ENCODE results near the gene TANC1.

The TANC1 gene

DNA sequence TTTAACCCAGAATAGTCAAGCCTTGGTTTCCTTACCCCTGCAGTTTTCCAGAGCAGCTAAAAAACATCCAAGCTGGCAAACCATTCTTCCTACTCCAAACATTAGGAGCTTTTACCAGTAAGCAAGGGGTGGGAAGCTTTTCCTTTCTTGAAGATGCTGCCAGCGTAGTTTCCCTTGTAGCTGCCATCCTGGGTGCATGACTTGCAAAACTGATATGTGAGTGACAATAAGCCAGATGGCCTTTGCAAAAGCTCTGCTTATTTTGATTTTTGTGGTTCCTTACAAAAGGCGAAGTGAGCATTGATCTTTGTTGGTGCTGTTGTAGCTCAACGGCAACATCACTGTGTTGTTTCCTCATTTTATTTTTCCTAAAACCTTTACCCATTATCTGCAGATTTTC, 179.2 kb downstream of the TANC1 start:
- DNase-seq = peak; percentile 76

DNA sequence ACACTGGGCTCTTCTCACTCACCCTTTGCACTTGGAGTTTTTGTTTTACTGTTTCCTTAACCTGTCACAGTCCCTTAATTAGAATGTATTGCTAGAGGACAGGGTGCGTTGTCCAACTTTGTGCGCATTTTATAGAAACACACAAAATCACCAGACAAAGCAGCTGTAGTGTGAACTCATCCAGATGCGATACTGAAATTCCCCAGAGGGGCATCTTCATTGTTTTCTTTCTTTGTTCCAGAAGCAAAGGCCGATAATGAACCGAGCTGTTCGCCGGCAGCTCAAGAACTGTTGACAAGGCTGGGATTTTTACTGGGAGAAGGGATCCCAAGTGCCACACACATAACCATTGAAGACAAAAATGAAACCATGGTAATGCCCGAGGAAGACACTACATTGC, 180.5 kb downstream of the TANC1 start:
- no peak for DNase-seq

DNA sequence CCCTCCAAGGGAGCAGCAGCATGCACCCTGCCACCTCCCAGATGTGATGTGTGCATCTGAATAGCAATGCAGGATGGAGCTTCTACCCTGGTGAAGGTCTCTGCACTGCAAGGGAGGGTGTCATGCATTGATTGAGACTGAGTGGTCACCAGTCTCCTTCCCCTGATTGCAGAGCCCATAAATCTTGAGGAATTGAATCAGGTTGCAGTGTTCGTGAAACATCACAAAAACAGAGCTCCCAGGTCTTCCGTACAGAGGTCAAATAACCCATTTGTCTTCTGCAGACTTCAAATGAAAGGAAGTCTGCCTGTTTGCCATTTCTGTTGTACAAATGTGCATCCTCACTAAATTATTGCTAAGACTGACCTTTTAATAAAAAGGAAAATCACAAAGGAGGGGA, 181.3 kb downstream of the TANC1 start:
- DNase-seq = no peak

DNA sequence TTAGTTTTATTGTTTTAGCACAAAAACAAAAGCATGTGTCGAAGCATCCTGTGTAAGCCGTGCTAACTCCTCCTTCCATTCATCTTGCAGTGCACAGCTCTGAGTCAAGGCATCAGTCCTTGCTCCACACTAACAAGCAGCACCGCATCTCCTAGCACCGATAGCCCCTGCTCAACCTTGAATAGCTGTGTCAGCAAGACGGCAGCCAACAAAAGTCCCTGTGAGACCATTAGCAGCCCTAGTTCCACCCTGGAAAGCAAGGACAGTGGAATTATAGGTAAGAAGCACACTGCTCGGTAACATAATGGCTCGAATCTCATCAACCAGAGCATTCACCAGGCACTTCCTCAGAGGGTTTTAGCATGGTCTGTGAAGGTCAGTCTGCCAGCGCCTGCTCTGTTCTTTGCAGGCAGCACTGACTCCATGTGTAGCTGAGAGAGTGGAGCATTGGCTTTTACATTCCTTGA, 181.9 kb downstream of the TANC1 start:
- no peak for DNase-seq

DNA sequence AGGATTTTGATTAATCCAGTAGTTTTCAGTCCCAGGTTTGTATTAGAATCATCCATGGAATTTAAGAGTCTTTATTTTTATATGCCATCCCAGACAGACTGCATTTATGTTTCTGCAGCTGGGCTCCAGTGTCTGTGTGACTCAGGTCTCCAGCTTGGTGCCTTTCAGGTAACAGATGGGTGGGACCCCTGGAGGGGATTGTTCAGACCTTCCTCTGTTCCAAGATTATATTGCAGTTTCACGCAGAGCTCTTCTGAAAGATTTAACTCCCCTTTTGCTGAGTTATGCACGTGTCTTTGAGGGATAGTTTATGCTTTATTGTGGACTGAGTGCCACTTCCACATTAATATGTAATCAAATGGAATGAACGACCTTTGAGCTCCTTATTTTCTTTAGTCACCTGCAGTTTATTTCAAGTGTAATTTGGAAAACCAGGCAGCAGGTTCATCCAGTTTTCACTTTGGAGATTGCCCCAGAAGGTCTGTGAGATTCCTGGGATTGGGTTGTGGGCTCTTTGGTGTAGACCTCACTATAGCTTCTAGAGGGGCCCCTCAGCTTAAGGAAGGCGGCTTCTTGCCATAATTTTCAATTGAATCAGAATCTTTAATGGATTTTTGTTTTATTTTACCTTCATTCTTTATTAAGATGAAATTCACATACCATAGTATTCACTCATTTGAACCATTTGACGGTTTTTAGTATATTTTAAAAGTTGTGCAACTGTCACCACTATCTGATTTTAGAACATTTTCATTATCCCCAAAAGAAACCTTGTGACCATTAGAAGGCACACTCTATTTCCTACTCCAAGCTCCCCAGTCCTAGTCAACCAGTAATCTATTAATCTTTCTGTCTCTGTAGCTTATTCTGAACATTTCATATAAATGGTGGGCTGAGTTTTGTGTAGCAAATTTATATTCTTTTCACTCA, 183.0 kb downstream of the TANC1 start:
- DNase-seq = peak; percentile 51

DNA sequence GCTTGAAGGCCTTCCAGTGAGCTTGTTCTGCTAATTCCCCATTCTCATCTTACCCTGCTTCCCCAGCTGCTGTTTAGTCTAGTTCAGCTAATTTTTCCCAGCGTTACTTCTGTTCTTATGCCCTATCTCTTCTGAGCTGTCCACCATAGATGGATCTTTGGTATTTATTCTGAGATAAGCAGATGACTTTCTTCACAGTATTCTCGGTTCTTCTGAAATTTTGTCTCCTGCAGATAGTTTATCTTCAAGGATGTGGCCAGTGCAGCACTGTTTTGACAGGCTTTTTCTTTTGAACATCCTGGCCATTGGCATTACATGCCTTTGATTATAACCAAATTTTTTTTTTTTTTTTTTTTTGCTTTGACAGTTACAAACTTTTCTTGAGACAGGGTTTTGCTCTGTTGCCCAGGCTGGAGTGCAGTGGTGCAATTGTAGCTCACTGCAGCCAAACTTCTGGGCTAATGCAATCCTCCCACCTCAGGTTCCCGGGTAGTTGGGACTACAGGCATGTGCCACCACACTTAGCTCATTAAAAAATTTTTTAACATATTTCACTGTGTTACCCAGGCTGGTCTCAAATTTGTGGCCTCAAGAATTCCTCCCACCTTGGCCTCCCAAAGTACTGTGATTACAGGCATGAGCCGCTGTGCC, 183.8 kb downstream of the TANC1 start:
- peak; percentile 95 for DNase-seq

DNA sequence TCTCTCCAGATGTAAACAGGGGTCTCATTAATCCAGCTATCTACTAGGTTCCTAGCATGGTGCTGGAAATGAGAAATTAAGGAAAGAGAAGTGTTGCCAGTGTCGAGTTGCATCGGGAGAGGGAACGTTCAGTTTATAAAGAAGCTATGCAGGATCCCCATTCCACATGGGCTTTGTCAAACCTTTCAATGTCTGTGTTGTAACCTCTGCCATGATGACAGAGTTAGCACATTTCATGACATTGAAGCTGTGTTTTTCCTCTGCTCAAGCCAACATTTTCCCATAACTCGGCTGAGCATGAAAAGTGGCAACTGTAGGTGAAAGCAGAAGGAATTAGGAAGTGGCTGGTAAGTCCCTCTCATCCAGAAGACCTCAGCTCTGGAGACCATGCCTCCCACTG, 184.6 kb downstream of the TANC1 start:
- DNase-seq = no peak

DNA sequence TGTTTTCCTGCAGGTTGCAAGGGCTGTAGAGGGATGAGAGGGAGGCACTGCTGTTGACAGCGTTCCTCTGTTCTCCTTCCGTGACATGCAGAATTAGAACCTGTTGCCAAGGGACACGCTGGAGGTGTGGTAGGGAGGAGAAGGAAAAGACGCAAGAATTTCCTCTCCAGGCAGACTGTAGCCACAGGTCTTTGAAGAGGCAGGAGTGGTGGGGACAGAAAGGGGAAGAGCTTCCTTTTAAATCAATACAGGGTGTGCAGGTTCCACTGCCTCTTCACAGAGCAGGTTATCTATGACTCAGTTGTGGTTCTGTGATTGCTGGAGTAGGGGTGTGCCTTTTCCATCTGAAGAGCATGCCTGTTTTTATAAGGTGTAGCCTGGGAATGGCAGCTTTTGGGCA, 185.0 kb downstream of the TANC1 start:
- no peak for DNase-seq

DNA sequence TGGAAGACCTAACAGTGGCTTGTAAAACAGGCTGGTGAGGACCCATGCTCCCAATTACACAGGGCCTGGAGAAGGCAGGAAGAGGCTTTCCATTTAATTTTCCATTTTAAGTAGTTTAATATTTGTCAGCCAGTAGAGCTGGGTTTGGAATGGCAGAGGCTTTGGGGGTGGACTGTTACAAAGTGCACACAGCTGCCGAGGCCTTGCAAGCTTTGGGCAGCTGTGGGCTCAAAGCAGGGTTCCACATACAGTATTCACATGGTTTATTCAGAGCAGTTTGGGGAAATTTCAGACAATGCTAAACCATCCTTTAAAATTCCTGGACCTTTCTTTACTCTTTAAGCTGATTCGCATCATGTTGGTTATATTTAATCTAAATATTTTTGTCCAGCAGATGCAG, 185.5 kb downstream of the TANC1 start:
- no peak for DNase-seq

DNA sequence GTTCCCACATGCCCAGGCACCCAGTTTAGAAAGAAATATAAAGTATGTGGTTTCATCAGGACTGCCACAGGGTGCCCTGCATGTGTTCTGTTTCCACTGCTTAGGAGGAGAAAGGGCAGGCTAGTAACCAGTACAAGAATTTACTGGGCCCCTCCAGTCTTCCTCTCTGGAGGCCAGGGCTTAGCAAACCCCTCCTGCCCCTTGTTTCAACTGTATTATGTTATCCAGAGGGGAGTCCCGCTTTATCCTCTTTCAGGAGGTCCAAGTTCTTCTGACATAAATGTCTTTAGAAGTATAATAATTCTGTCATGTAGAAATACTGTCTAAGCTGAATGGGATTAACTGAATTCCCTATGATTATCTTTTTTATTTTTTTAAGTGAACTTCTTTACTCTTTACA, 185.9 kb downstream of the TANC1 start:
- DNase-seq = no peak

DNA sequence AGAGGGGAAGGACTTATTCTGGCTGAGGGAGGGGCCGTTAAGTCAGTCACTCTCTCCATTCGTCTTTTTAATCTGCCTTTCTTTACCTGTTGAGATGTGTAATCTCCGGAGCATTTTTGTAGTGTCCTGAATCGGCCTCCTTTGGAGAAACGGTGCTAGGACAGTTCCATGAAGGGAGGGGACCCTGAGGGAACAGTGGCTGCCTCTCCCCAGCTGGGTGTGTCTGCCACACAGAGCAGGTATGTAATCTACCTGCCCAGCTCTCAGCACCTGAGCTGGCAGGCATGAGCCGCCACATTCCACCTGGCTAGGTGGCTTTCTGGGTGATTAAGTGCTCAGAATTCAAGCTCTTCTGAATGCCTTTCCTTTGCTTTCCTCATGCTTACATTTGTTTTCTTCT, 186.9 kb downstream of the TANC1 start:
- no peak for DNase-seq

DNA sequence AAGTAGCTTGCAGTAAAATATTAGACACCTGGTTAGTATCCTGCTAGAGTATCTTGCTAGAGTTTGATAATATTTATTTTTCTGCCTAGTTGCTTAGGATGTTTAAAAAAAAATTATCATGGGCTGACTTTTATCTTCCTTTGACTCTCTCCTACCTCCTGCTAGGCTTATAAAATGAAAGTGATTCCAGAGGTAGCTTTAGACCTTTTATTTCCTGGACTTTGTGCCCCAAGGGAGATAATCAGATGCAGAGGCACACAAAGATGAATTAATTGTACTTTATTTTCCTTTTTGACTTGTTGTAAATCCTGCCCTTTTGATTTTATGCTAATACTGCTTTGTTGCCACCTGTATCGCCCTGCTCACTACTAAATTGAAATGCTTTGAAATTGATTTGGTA, 187.4 kb downstream of the TANC1 start:
- no peak for DNase-seq

DNA sequence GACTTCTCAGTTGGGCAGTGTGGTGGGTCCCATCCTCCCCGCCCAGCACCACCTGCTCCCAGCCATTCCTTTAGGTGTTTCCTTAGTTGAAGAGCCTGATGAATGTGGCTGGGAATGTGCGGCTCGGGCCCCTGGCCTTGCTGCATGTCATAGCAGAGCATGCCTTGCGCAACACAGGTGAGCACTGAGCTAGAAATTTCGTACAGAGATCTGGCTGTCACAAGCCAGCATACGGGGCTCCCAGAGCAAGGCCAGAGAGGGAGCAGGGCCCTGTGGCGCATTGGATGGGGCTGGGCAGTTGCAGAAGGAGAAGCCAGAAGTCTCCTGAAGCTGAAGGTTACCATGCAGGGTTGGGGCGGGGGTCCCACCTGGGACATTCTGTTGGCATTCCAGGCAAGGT, 188.4 kb downstream of the TANC1 start:
- no peak for DNase-seq

DNA sequence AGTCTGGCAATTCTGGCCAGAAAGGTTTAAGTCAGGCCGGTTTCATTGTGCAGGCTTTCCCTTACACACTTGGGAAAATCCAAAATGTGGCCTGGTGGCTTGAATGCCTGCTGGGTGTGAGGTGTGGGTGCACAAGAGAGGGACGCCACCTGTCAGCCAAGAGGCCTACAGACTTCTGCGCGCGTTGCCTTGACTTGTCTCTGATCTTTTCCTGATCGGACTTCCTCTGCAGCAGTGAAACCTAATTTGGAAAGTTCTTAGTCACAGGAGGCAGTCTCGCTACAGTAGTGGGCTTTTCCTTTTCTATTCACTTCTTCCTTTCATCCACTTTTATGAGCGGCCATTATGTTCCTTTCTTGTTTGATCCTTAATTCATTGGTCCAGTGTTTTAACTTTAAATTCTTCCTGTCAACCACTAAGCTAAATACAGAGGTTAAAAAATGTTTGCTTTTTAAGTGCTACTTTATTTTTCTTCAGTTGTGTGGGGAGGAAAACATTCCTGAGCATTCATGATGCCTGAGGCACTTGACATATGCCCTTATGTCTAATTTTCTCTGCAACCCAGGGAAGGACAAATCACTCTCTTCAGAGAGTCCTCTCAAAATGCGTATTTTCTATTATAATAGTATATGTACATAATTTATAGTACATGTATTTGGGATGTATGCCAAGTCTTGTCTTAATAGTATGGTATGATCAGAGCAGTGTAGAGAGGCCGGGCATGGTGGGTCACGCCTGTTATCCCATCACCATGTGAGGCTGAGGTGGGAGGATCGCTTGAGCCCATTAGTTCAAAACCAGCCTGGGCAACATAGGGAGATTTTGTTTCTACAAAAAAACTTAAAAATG, 189.1 kb downstream of the TANC1 start:
- no peak for DNase-seq

DNA sequence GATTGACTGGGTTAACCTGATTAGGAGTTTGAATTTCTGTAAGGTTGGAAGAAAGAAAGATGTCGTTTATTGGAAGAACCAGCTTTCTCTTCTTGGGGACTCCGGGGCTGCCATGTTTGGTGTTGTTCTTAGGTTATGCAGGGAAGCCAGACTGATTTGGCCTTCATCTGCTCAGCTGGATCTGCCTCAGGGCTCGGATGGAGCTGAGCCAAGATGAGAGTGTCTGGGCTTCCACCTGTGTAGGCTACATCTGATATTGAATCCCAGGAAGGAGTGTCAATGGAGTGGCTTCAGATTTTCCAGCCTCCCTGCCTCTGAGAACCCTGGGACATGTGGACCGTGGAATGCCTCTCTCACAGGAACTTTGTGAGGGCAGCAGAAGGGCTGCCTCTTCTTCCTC, 192.0 kb downstream of the TANC1 start:
- DNase-seq = no peak

DNA sequence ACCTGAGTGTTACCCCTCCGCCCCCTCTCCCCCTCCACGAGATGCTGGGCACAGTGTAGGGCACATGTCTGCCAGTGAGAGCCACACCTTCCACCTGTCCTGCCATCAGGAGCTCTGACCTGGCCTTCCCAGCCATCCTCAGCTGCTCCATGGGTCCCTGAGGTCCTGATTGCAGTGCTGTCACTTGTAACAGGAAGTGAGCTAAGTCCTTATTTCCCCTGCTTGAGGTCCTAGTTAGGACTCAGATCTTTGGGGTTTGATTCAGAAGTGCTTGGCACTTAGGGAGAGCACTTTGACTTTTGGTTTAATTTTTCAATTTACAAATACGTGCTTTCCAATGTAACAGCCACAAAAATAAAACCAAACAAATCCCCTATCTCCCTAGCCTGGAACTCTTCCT, 192.5 kb downstream of the TANC1 start:
- no peak for DNase-seq

DNA sequence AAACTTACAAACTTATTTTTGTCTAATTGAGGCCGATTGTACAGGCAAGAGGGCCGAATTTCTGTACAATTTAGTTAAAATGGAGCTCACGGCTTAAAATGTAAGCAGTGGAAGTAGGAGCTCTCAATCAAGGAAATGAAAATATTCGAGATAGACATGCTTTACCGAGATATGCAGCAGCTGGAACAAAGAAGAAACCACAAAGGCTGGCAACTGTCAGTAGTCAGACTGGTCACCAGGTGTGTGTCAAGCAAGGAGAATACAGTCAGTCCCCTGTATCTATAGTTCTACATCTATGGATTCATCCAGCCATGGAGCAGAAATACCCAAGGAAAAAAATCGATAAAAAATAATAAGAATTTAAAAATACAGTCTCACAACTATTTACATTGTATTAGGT, 195.5 kb downstream of the TANC1 start:
- DNase-seq = peak; percentile 82

DNA sequence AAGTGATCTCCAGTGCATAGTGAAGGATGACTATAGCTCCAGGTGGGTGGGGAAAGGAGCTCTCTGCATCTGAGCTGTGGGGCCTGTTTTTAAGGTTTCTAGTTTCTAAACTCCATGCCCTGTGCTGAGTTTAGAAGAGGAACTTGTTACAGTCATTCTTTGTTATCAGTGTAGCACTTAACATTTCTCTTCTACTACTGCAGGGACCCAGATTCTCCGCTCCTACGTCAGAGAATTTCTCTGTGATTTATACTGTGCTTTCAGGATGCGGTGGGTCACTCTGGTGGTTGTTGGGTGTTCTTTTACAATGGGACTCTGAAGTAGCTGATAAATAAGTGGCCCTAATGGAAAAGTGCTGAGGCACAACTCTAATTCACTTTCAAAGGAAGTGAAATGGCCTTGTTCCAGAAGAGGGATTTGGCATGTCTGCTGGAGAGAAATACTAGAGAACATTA, 196.0 kb downstream of the TANC1 start:
- peak; percentile 32 for DNase-seq

DNA sequence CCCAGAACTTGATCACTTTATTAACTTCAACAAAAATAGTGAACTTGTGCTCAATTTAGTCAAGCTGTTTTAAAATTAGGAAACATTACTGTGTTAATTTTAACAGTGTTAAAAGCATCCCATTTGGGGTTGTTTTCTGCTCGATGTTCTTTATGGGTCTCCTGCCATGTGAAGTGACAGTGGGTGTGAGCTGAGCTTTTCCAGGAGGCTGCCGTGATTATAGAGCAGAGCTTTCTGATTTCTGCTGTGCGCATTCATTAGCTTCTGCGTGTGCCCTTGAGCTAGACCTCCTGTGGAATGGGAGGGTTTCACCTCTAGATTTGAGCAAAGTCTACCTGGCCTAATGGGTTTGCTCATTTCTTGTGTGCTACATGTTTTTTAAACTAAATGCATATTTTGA, 196.6 kb downstream of the TANC1 start:
- DNase-seq = no peak

DNA sequence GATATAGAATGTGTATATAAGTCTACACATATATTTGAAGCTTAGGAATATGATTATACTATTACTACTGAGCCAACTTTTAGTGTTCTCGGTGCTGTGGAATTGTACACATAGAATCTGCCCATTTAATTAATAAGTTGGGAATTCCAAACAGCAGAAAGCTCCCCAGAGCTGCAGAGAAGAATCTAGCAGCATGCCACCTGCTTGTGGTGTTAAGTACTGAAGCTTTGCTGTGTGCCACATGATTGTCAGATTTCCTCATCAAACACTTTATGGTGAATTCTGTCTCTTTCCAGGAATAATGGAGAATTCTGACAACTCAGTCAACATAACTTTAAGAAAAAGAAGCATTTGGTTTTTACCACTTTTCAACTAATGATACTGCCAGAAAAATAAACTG, 200.3 kb downstream of the TANC1 start:
- peak; percentile 54 for DNase-seq

DNA sequence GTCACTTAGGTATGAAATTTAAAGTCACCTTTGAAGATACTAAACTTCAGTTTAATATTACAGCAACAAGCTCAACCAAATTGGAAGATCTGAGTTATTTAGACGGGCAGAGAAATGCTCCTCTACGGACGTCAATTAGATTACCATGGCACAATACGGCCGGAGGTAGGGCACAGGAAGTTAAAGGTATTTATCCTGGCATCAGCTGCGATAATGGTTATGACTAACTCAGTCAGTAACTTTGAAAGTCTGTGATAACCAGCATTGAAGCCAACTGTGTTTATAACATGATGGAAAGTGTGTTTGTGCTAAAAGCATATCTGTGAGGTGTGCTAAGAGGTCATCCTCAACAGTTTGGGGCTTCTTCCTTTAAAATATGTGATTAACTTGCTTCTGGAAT, 200.7 kb downstream of the TANC1 start:
- DNase-seq = no peak

DNA sequence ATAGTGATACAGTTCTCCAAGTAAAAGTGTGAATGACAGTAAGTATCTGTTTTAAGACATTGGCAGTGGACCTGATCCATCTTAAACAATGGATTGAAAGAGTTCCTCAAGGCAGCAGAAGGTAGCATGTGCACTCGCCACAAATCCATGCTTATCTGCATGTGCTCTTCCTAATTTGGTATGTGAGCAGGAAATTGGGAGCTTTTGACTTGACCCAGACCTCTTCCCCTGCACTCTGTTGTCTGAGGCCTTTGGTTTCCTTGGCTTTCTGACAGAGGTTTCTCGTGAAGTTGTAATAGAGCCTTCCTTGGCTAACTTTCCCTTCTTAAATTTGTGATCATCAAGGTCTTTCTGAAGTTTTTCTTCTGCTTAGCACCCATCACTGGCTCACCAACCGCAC, 204.0 kb downstream of the TANC1 start:
- DNase-seq = no peak

DNA sequence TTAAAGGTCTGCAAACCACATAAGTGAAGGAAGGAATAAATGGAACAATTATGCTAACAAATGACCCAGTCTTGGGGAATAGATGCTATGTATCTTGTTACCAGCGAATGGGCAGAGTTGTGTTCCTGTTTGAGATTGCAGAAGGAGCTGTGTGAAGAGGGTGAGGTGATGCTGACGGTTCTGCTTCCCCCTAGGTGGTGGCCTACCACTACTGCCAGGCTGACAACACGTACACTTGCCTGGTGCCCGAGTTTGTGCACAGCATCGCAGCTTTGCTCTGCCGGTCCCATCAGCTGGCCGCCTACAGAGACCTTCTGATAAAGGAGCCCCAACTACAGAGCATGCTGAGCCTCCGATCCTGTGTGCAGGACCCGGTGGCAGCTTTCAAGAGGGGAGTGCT, 206.3 kb downstream of the TANC1 start:
- DNase-seq = no peak
